GM12892 (cell line): ENCODE data around the gene FRAS1.

ENCODE experiments used
- POLR2A ChIP-seq: IDR thresholded peaks from 2 replicates; pipeline ENCODE4 v1.6.1; 2011; ENCODE audit warnings: low read depth, low read length, control low read depth
- POLR2AphosphoS5 ChIP-seq: IDR thresholded peaks from 2 replicates; pipeline ENCODE4 v1.6.1; 2011; ENCODE audit warnings: low read depth, low read length, control low read depth
- TAF1 ChIP-seq: IDR thresholded peaks from 2 replicates; pipeline ENCODE4 v1.6.1; 2011; ENCODE audit warnings: low read depth, mild to moderate bottlenecking, control low read depth, low read length, borderline replicate concordance

GRCh38 chr4:78372355-78372988 lies 315.3 kb downstream of the FRAS1 start:
- TF ChIP-seq POLR2A = no peak
- TF ChIP-seq POLR2AphosphoS5 = no peak
- no peak for TF ChIP-seq TAF1
